ENCODE measurements around the gene LGR5.

DNA sequence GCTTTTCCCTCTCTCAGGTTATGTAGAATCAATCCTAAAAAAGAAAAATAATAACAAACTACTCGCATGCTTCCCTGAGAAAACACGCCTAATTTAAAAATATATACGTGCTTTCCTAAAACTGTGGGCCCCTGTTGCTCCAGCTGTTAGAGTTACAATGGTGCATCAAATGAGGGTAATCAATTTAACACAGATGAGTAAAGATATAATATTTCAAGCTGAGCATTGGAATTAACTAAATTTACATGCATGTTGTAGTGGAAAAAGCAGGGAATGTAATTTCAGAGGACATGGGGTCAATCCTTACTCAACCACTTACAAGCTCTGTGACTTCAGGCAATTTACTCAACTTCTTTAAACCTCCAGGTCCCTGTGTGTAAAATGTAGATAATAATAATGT, 22.4 kb upstream of the LGR5 start:
- no peak for TF ChIP-seq ETV6 (CRISPR knock-in tag; IDR thresholded peaks at IDR 0.05)
- TF ChIP-seq, protein P1, sequence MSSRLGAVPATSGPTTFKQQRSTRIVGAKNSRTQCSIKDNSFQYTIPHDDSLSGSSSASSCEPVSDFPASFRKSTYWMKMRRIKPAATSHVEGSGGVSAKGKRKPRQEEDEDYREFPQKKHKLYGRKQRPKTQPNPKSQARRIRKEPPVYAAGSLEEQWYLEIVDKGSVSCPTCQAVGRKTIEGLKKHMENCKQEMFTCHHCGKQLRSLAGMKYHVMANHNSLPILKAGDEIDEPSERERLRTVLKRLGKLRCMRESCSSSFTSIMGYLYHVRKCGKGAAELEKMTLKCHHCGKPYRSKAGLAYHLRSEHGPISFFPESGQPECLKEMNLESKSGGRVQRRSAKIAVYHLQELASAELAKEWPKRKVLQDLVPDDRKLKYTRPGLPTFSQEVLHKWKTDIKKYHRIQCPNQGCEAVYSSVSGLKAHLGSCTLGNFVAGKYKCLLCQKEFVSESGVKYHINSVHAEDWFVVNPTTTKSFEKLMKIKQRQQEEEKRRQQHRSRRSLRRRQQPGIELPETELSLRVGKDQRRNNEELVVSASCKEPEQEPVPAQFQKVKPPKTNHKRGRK (CRISPR knock-in tag; IDR thresholded peaks at IDR 0.05; ENCODE audit: borderline replicate concordance): no peak

Measured in WTC11 (cell line).